HepG2 (cell line): ENCODE data around the gene POLG2. TPM values are rescaled to one million over a fixed set of nuclear protein-coding genes. Genes with fewer than 3 reads are reported as not detected.

Experiments
- KDM4B ChIP-seq: sonication (generic); formaldehyde crosslinking; IDR thresholded peaks from 2 replicates; pipeline ENCODE4 v1.4.0; 2020; ENCODE audit warnings: missing genetic modification reagents
- XRCC5 ChIP-seq: fragments of 200-400 bp; formaldehyde crosslinking; optimal IDR thresholded peaks from 2 replicates; pipeline ENCODE3; 2017; ENCODE audit warnings: mild to moderate bottlenecking, low read length
- ZNF160 ChIP-seq: sonication (generic); formaldehyde crosslinking; IDR thresholded peaks from 2 replicates; pipeline ENCODE4 v1.8.0; 2022; ENCODE audit warnings: mild to moderate bottlenecking, inconsistent platforms, missing genetic modification reagents
- ZNF354B ChIP-seq: sonication (generic); formaldehyde crosslinking; IDR thresholded peaks from 2 replicates; pipeline ENCODE4 v1.8.0; 2022; ENCODE audit warnings: mild to moderate bottlenecking, missing genetic modification reagents
- polyA plus RNA-seq, 8 experiments: library from polyadenylated mRNA; depleted of rRNA in 3 of 8; stranded (reverse) in 7 of 8; unstranded in 1 of 8; fragments of >200 nt; fragmentation: Illumina TruSeq in 4 of 8; extraction: Trizol in 4 of 8; gene quantifications; 2 replicates each; pipeline versions ENCODE4 v1.2.1 to v1.2.3, GENCODE V29; 2011 to 2016; ENCODE audit warnings: low read depth in 4 of 8, missing spikeins in 1 of 8, mixed read lengths in 1 of 8; ENCODE audit not compliant: insufficient read depth in 1 of 8
- total RNA-seq, 5 experiments: library from RNA; depleted of rRNA; stranded (reverse); fragments of >200 nt; fragmentation: Illumina TruSeq; extraction: Trizol; gene quantifications; 2 replicates each; pipeline ENCODE4 v1.2.3, GENCODE V29; 2016; ENCODE audit warnings: low read depth in 1 of 5
- TF ChIP-seq, protein P1 (sequence below): sonication (generic); formaldehyde crosslinking; IDR thresholded peaks from 2 replicates; pipeline ENCODE4 v1.5.0; 2020; ENCODE audit warnings: missing genetic modification reagents, mild to moderate bottlenecking, borderline replicate concordance
- TF ChIP-seq, protein P2 (sequence below): sonication (generic); formaldehyde crosslinking; conservative IDR thresholded peaks from 2 replicates; pipeline ENCODE4 v1.8.0; 2022; ENCODE audit warnings: mild to moderate bottlenecking, moderate library complexity, missing genetic modification reagents
- TF ChIP-seq, protein P3 (sequence below), 2 experiments: fragments of 450-650 bp in 1 of 2; sonication (generic) in 1 of 2; formaldehyde crosslinking in 1 of 2; IDR thresholded peaks; 2 replicates each; pipeline versions ENCODE4 v1.6.1 to v1.8.0; 2016 to 2022; ENCODE audit warnings: antibody characterized with exemption in 1 of 2, mild to moderate bottlenecking in 1 of 2, missing genetic modification reagents in 1 of 2

The POLG2 gene
- total and polyA plus RNA-seq, 2 of the 13 experiments (the other 11 are each of a cell fraction or from before 2014, with no cell fraction given): 21.1 to 25.5 TPM

DNA sequence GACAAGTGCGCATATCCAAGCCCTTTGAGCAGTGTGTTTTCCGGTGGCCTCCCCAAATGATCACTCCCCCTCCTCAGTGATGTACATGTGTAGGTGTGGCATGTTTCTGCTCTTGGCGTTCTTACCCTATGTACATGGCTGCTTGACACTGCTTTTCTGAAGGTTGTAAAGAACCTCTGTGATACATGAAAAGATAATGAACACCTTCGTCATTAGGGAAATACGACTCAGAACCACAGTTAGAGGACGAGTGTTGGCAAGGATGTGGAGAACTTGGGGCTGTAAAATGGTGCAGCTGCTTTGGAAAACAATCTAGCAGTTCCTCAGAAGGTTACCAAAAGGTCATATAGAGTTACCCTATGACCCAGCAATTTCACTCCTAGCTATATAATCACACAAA is 38.5 kb upstream of the POLG2 start (continued):
- TF ChIP-seq, protein P1, sequence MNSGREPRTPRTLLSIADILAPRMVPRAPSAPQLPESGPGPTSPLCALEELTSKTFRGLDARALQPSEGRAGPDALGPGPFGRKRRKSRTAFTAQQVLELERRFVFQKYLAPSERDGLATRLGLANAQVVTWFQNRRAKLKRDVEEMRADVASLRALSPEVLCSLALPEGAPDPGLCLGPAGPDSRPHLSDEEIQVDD (CRISPR knock-in tag): no peak
- TF ChIP-seq, protein P2, sequence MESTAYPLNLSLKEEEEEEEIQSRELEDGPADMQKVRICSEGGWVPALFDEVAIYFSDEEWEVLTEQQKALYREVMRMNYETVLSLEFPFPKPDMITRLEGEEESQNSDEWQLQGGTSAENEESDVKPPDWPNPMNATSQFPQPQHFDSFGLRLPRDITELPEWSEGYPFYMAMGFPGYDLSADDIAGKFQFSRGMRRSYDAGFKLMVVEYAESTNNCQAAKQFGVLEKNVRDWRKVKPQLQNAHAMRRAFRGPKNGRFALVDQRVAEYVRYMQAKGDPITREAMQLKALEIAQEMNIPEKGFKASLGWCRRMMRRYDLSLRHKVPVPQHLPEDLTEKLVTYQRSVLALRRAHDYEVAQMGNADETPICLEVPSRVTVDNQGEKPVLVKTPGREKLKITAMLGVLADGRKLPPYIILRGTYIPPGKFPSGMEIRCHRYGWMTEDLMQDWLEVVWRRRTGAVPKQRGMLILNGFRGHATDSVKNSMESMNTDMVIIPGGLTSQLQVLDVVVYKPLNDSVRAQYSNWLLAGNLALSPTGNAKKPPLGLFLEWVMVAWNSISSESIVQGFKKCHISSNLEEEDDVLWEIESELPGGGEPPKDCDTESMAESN (CRISPR knock-in tag): no peak
- no peak for TF ChIP-seq ZNF160 (CRISPR knock-in tag)
- TF ChIP-seq KDM4B (CRISPR knock-in tag): no peak
- TF ChIP-seq ZNF354B (CRISPR knock-in tag): no peak
- TF ChIP-seq, protein P3, sequence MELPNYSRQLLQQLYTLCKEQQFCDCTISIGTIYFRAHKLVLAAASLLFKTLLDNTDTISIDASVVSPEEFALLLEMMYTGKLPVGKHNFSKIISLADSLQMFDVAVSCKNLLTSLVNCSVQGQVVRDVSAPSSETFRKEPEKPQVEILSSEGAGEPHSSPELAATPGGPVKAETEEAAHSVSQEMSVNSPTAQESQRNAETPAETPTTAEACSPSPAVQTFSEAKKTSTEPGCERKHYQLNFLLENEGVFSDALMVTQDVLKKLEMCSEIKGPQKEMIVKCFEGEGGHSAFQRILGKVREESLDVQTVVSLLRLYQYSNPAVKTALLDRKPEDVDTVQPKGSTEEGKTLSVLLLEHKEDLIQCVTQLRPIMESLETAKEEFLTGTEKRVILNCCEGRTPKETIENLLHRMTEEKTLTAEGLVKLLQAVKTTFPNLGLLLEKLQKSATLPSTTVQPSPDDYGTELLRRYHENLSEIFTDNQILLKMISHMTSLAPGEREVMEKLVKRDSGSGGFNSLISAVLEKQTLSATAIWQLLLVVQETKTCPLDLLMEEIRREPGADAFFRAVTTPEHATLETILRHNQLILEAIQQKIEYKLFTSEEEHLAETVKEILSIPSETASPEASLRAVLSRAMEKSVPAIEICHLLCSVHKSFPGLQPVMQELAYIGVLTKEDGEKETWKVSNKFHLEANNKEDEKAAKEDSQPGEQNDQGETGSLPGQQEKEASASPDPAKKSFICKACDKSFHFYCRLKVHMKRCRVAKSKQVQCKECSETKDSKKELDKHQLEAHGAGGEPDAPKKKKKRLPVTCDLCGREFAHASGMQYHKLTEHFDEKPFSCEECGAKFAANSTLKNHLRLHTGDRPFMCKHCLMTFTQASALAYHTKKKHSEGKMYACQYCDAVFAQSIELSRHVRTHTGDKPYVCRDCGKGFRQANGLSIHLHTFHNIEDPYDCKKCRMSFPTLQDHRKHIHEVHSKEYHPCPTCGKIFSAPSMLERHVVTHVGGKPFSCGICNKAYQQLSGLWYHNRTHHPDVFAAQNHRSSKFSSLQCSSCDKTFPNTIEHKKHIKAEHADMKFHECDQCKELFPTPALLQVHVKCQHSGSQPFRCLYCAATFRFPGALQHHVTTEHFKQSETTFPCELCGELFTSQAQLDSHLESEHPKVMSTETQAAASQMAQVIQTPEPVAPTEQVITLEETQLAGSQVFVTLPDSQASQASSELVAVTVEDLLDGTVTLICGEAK (IDR thresholded peaks at IDR 0.05): no peak
- TF ChIP-seq, protein P3 (CRISPR knock-in tag; IDR thresholded peaks at IDR 0.05): no peak
- no peak for TF ChIP-seq XRCC5
